Tibial nerve (tissue), 4 donors: Measurements from ENCODE around the gene FBN1. TPM values are rescaled to one million over a fixed set of nuclear protein-coding genes. Genes with fewer than 3 reads are reported as not detected.

ENCODE experiments used
- DNase-seq, 2 donors: peaks; one replicate each; pipeline ENCODE4 v3.0.0-alpha.2; 2019; ENCODE audit warnings: low spot score in 2 of 2
- H3K27ac ChIP-seq, 4 donors: fragments of 200-600 bp; sonication (generic) in 3 of 4; one replicate each; pipeline ENCODE4 v1.5.1; 2017 to 2019; ENCODE audit warnings: mild to moderate bottlenecking in 1 of 4
- H3K27me3 ChIP-seq, 2 donors: fragments of 200-600 bp; sonication (generic) in 1 of 2; one replicate each; pipeline versions ENCODE4 v1.5.1 to v1.6.0; 2017 to 2019
- H3K36me3 ChIP-seq, 3 donors: fragments of 200-600 bp; sonication (generic); one replicate each; pipeline ENCODE4 v1.5.1; 2018 to 2019
- H3K4me1 ChIP-seq, 4 donors: fragments of 200-600 bp; sonication (generic) in 3 of 4; one replicate each; pipeline ENCODE4 v1.5.1; 2017 to 2019
- H3K4me3 ChIP-seq, 4 donors: fragments of 200-600 bp; sonication (generic) in 3 of 4; one replicate each; pipeline ENCODE4 v1.5.1; 2017 to 2019; ENCODE audit warnings: mild to moderate bottlenecking in 1 of 4, moderate library complexity in 1 of 4
- H3K9me3 ChIP-seq, 4 donors: fragments of 200-600 bp; sonication (generic) in 3 of 4; one replicate each; pipeline ENCODE4 v1.5.1; 2017 to 2019
- CTCF ChIP-seq, 5 experiments: fragments of 200-600 bp in 3 of 5; fragments of 450-650 bp in 2 of 5; sonication (generic) in 3 of 5; IDR thresholded peaks; one replicate each; pipeline ENCODE4 v1.5.1; 2016 to 2019; ENCODE audit warnings: antibody characterized with exemption in 5 of 5, mild to moderate bottlenecking in 3 of 5, moderate library complexity in 2 of 5
- EP300 ChIP-seq, 2 donors: sonication (generic); formaldehyde crosslinking; IDR thresholded peaks; one replicate each; pipeline ENCODE4 v1.6.1; 2017; ENCODE audit warnings: antibody characterized with exemption in 2 of 2, mild to moderate bottlenecking in 1 of 2
- POLR2A ChIP-seq, 2 donors: fragments of 450-650 bp; IDR thresholded peaks; one replicate each; pipeline ENCODE4 v1.6.1; 2017; ENCODE audit warnings: antibody characterized with exemption in 2 of 2, mild to moderate bottlenecking in 2 of 2, moderate library complexity in 2 of 2
- WGBS, 2 donors: methylation state at CpG; one replicate each; pipeline ENCODE4 v1.1.5; 2018; 5-methylcytosine and 5-hydroxymethylcytosine counted together
- total RNA-seq, 4 donors: library from RNA; depleted of rRNA; stranded (reverse); fragments of >200 nt; gene quantifications; one replicate each; pipeline ENCODE4 v1.1.0, GENCODE V29; 2016

FBN1 gene
- total RNA-seq, 4 donors from 2014 or later, result 144 to 293 (median 234) TPM

DNA sequence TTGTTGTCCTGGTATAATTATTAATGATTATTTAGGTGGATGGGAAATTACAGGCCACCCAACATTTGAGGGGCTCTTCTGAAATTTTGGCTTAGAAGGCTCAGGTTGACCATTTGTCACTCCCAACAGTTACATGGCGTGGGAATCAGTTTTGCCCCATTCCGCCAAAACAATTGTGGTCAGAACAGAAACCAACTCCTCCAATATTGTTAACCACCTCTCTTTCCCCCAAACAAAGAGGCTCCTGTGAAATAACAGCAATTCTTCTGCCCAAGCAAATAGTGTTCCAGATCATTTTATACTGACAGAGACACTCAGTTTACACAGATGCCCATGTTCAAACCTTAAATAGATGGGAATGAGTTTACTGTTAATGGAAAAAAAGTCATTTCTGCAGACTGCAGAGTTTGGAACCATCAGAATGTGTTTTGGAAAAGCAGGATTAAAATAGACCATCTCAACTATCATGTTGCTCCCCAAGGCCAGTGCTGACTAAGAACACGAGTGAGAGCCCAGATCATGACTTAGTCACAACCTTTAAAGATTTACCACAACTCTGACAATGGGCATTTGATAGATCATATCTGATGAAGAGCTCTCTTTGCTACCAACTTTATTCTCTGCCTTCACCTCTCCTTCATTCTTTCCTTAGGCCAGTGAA lies 212.2 kb downstream of the FBN1 start:
- WGBS, 2 donors, result 81 to 84% methylated on average over 3 of the region's 3 CpGs
- Histone ChIP-seq H3K4me1 (no peaks in the 10 kb centered on the region), H3K36me3 (peaks cover 0 to 97% (median 4%) of the 10 kb centered on the region in 3 donors), H3K9me3 (no peaks in the 10 kb centered on the region), H3K4me3 (no peak overlapping the region), H3K27ac (peak overlapping the region in 2 of 4 donors; percentile 0 to 26), H3K27me3 (no peaks in the 10 kb centered on the region)
- TF ChIP-seq CTCF (IDR thresholded peaks at IDR 0.05), result no peak
- no peak for TF ChIP-seq POLR2A (IDR thresholded peaks at IDR 0.05)
- TF ChIP-seq EP300 (IDR thresholded peaks at IDR 0.05), result no peak
- no peak for DNase-seq

DNA sequence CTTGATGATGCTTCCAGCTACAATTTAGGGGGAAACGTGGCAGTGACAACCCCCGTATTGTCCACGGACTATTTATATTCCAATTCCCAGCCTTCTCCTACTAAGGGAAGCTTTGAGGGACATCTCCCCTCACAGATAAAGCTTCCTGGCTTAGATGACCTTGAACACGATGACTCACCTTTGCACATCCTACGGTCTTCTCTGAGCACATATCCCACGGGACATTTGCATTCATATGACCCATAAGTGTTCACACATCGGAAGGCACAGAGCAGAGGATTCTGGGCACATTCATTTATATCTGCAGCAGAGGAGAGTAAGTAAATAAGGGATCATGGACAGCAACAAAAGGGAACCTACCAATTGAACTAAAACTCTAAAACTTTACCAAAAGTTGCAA lies 212.8 kb downstream of the FBN1 start:
- Histone ChIP-seq H3K4me1 (no peaks in the 10 kb centered on the region), H3K4me3 (no peak overlapping the region), H3K27me3 (no peaks in the 10 kb centered on the region), H3K27ac (no peak overlapping the region), H3K9me3 (no peaks in the 10 kb centered on the region), H3K36me3 (peaks cover 0 to 99% (median 4%) of the 10 kb centered on the region in 3 donors)
- TF ChIP-seq EP300 (IDR thresholded peaks at IDR 0.05), result no peak
- TF ChIP-seq POLR2A (IDR thresholded peaks at IDR 0.05), result no peak
- no peak for TF ChIP-seq CTCF (IDR thresholded peaks at IDR 0.05)
- DNase-seq, result no peak
- WGBS, 2 donors, result 84 to 85% methylated on average over 7 of the region's 7 CpGs

DNA sequence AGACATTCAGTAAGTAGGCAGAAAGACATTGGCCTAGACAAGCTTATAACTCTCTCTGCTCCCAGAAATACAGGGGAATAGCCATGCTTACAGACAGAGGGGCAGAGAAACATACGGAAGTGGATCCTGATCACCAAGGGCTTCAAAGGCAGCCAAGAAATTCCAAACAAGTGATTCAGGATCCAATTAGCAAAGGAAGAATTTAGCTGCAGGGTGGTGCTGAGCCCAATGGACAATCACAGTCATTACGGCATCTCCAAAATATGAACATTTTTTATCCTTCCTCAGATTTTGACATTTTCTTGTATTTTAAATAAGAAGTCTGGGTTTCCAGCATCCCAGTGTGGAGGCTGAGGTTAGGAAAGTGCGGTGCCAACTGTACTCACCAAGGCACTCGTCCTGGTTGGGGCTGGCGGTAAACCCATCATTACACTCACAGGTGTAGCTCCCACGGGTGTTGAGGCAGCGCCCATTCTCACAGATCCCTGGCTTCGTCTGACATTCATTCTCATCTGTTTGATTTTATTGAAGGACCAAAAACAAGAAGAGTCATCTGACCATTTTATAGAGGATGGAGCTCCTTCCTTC lies 217.5 kb downstream of the FBN1 start:
- no peak for DNase-seq
- TF ChIP-seq POLR2A (IDR thresholded peaks at IDR 0.05) (no peak), CTCF (IDR thresholded peaks at IDR 0.05) (no peak), EP300 (IDR thresholded peaks at IDR 0.05) (no peak)
- Histone ChIP-seq H3K36me3 (peaks cover 0 to 96% (median 0%) of the 10 kb centered on the region in 3 donors), H3K9me3 (no peaks in the 10 kb centered on the region), H3K27me3 (no peaks in the 10 kb centered on the region), H3K4me1 (peaks cover 0 to 9% (median 0%) of the 10 kb centered on the region in 4 donors), H3K4me3 (no peak overlapping the region), H3K27ac (peak overlapping the region in 2 of 4 donors; percentile 1 to 68)
- WGBS, 2 donors, result 61 to 64% methylated on average over 8 of the region's 8 CpGs

DNA sequence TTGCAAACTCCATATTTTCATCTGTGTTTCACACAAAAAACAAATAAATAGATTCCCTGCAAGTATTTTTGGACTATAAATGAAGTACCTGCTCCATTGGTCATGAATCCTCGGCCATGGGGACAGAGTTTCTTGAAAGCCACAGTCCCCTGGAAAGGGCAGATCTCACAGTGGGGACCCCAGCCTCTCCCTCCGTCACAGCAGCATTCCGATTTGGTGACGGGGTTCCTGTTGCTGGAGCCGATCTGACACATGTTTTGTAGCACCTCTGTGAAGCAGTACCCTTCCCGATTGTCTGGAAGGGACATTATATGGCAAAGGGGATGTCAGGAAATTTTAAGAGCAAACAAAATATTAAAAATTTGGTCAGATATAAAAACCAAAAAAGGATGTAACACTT lies 218.0 kb downstream of the FBN1 start:
- no peak for DNase-seq
- Histone ChIP-seq H3K9me3 (no peaks in the 10 kb centered on the region), H3K27me3 (no peaks in the 10 kb centered on the region), H3K27ac (peak overlapping the region in 2 of 4 donors; percentile 1 to 68), H3K36me3 (peaks cover 0 to 96% (median 0%) of the 10 kb centered on the region in 3 donors), H3K4me1 (peaks cover 0 to 9% (median 0%) of the 10 kb centered on the region in 4 donors), H3K4me3 (no peak overlapping the region)
- TF ChIP-seq CTCF (IDR thresholded peaks at IDR 0.05) (no peak), POLR2A (IDR thresholded peaks at IDR 0.05) (no peak), EP300 (IDR thresholded peaks at IDR 0.05) (no peak)
- 54 to 82% methylated on average over 6 of the region's 6 CpGs for WGBS, 2 donors

GRCh38 chr15:48426941-48427340 lies 218.6 kb downstream of the FBN1 start:
- H3K36me3 ChIP-seq, result peaks cover 0 to 95% (median 0%) of the 10 kb centered on the region in 3 donors
- 72 to 82% methylated on average over 2 of the region's 2 CpGs for WGBS, 2 donors
- no peak overlapping the region for H3K27ac ChIP-seq

More at GRCh38 chr15:48426941-48427340, 218.6 kb downstream of the FBN1 start:
- peaks cover 0 to 9% (median 0%) of the 10 kb centered on the region in 4 donors for H3K4me1 ChIP-seq
- no peaks in the 10 kb centered on the region for H3K9me3 ChIP-seq
- TF ChIP-seq POLR2A (IDR thresholded peaks at IDR 0.05) (no peak), CTCF (IDR thresholded peaks at IDR 0.05) (no peak), EP300 (IDR thresholded peaks at IDR 0.05) (no peak)
- H3K4me3 ChIP-seq, result no peak overlapping the region
- no peak for DNase-seq
- no peaks in the 10 kb centered on the region for H3K27me3 ChIP-seq
